Measurements from ENCODE around the gene LHX4.

LHX4 gene

DNA sequence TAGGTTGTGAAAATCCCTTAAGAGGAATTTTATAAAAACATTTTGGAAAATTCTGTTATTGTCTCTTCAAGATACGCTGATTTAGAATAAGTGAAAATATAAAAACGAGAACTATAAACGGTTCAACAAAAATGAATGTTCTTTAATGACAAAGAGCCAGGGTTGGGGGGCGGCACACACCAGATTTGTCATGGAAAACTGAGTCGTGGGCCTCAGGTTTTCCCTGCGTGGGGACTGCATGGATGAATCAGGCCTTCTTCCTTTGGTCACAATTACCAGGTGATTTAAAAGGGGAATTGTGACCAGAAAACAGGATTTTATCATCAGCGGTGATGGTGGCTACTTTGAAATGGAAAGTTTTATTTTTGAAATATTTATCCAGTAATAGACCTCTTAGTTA lies 8.6 kb downstream of the LHX4 start:
- no peak for TF ChIP-seq ZFX (IDR thresholded peaks at IDR 0.05; ENCODE audit: borderline replicate concordance)
- no peak overlapping the region for H3K27ac ChIP-seq

- no peak for TF ChIP-seq ZFX (IDR thresholded peaks at IDR 0.05; ENCODE audit: borderline replicate concordance)
- no peak for TF ChIP-seq CTCF (IDR thresholded peaks at IDR 0.05)
- H3K27ac ChIP-seq, result no peak overlapping the region
Measured at GRCh38 chr1:180239145-180240096, 9.4 kb downstream of the LHX4 start.

GRCh38 chr1:180241716-180242544 lies 11.9 kb downstream of the LHX4 start:
- no peak overlapping the region for H3K27ac ChIP-seq
- TF ChIP-seq CTCF (IDR thresholded peaks at IDR 0.05) (no peak), ZFX (IDR thresholded peaks at IDR 0.05; ENCODE audit: borderline replicate concordance) (no peak)

DNA sequence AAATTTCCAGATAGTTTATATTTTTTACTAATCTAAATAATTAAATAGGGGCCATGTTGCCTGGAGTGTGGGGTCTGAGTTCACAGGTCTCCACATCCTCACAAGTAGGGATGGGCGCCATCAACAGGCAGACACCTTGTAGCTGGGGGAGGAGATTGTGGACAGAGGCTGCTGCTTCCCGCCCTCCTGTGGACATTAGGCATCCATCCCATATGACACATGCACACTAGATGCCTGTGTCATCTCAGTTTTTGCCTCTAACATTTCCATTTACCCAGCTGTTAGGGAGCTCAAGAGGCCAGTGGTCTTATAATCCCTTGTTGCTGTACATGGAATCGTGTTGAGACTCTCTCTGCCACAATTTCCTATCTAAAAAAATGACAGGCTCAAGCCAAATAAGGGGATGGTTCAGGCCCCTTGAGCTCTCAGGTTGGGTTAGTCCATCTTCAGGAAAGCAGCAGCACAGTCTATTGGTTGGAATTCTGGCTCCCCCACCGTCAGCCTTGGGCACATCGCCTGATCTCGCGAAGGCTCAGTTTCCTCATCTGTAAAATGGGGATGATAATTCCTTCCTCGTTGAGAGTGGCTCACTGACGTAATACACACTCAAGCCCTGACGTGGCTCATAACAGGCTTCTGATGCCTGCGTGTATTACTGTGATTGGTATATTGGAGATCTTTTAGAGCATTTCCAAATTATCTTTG lies 13.6 kb downstream of the LHX4 start:
- no peak overlapping the region for H3K27ac ChIP-seq
- TF ChIP-seq ZFX (IDR thresholded peaks at IDR 0.05; ENCODE audit: borderline replicate concordance) (no peak), CTCF (IDR thresholded peaks at IDR 0.05) (no peak)

DNA sequence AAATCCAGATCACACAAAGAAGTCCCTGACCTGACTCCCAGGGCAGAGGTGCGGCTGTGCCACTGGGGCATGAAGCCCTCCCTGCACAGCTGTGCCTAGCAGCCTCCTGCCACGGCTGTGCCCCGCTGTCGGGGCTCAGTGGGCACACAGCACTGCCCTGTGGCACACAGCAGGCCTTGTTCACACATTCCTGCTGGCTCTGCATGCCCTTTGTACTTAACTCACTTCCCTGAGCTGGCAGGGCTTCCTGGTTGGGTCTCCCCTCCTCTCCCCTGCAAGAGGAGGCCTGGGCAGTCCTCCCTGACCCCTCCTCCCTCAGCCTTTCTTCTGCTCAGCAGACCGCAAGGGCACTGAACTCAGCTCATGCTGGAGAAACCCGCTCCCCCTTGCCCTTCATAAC lies 14.8 kb downstream of the LHX4 start:
- H3K27ac ChIP-seq, result no peak overlapping the region
- TF ChIP-seq ZFX (IDR thresholded peaks at IDR 0.05; ENCODE audit: borderline replicate concordance), result no peak
- TF ChIP-seq CTCF (IDR thresholded peaks at IDR 0.05), result no peak

GRCh38 chr1:180246579-180246978 lies 16.5 kb downstream of the LHX4 start:
- no peak for TF ChIP-seq CTCF (IDR thresholded peaks at IDR 0.05)

GRCh38 chr1:180247061-180247460 lies 17.0 kb downstream of the LHX4 start:
- no peak overlapping the region for H3K27ac ChIP-seq
- TF ChIP-seq ZFX (IDR thresholded peaks at IDR 0.05; ENCODE audit: borderline replicate concordance) (no peak), CTCF (IDR thresholded peaks at IDR 0.05) (no peak)

More at GRCh38 chr1:180246579-180246978, 16.5 kb downstream of the LHX4 start:
- H3K27ac ChIP-seq, result no peak overlapping the region
